Measurements from ENCODE around the gene NCKAP5. TPM values are rescaled to one million over a fixed set of nuclear protein-coding genes. Genes with fewer than 3 reads are reported as not detected.

The NCKAP5 gene
- total and polyA plus RNA-seq, 2 of the 13 experiments (the other 11 are each of a cell fraction or from before 2014, with no cell fraction given), result 0.01 TPM; not detected in 1

DNA sequence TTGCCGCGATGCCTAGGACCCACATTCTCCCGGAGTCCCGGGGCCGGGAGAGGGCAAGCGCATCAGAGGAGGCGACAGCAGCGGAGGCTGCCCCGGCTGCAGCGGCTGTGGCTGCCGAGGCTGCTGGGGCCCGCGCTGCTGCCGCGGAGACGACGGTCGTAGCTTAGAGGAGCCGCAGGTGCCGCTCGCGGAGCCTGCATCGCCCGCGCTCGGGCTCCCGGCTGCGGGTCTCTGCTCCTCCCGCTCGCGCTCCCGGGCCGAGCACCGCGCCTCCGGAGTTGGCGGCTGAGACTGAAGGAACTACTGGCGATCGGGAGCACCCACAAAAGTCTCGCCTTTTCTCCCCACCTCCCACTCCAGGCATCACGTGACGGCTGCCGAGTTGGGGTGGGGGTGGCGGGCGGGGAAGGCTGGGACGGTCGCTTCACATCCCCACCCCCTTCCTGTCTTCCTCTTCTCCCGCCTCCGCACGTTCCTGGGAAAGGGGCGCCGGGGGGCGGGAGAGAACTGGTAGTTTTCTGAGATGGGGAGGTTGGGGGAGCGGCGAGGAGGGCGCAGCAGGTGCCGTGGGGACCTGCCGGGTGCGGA lies 898.3 kb downstream of the NCKAP5 start, which contains the start of gene LYPD1:
LYPD1 (minus strand) TSS at position 298 of the 588 bp plus-strand sequence; CDS start at position 25, 273 bp downstream.
- intact Hi-C loops (cut with micrococcal nuclease; ENCODE audit: unreplicated experiment), result no loop called here
- in situ Hi-C loops (cut with HindIII; ENCODE audit: extremely low pct_ligation_motif_present, low pct_unique_long_range_greater_than_20kb), result loop anchor here (25.0 kb wide), 1 partner anchor 492 kb away; no protein-coding TSS in a partner anchor
- no peak within 1 kb of the TSS for H3K27ac ChIP-seq (ENCODE audit: extremely low read length, insufficient read depth, low read length)
- TF ChIP-seq EEA1 (CRISPR knock-in tag; IDR thresholded peaks at IDR 0.05; ENCODE audit: borderline replicate concordance) (no peak), ZFAT (CRISPR knock-in tag; conservative IDR thresholded peaks at IDR 0.05) (no peak), ZNF724P (CRISPR knock-in tag; IDR thresholded peaks at IDR 0.05; ENCODE audit: borderline replicate concordance) (no peak), ATAD3A (CRISPR knock-in tag; IDR thresholded peaks at IDR 0.05) (no peak), ZBTB7B (CRISPR knock-in tag; IDR thresholded peaks at IDR 0.05) (no peak), ZNF251 (CRISPR knock-in tag; IDR thresholded peaks at IDR 0.05) (no peak), GLI4 (CRISPR knock-in tag; IDR thresholded peaks at IDR 0.05; ENCODE audit: borderline replicate concordance) (no peak), ZNF232 (CRISPR knock-in tag; IDR thresholded peaks at IDR 0.05; ENCODE audit: borderline replicate concordance) (no peak), REXO4 (CRISPR knock-in tag; IDR thresholded peaks at IDR 0.05; ENCODE audit: borderline replicate concordance) (no peak), SRSF4 (IDR thresholded peaks at IDR 0.05; ENCODE audit: low read depth, low read length, poor library complexity, severe bottlenecking) (no peak), ZNF672 (CRISPR knock-in tag; IDR thresholded peaks at IDR 0.05) (no peak), ZNF550 (CRISPR knock-in tag; IDR thresholded peaks at IDR 0.05; ENCODE audit: borderline replicate concordance) (no peak), ZSCAN5A (CRISPR knock-in tag; IDR thresholded peaks at IDR 0.05; ENCODE audit: borderline replicate concordance) (no peak)
- TF ChIP-seq, protein P1, sequence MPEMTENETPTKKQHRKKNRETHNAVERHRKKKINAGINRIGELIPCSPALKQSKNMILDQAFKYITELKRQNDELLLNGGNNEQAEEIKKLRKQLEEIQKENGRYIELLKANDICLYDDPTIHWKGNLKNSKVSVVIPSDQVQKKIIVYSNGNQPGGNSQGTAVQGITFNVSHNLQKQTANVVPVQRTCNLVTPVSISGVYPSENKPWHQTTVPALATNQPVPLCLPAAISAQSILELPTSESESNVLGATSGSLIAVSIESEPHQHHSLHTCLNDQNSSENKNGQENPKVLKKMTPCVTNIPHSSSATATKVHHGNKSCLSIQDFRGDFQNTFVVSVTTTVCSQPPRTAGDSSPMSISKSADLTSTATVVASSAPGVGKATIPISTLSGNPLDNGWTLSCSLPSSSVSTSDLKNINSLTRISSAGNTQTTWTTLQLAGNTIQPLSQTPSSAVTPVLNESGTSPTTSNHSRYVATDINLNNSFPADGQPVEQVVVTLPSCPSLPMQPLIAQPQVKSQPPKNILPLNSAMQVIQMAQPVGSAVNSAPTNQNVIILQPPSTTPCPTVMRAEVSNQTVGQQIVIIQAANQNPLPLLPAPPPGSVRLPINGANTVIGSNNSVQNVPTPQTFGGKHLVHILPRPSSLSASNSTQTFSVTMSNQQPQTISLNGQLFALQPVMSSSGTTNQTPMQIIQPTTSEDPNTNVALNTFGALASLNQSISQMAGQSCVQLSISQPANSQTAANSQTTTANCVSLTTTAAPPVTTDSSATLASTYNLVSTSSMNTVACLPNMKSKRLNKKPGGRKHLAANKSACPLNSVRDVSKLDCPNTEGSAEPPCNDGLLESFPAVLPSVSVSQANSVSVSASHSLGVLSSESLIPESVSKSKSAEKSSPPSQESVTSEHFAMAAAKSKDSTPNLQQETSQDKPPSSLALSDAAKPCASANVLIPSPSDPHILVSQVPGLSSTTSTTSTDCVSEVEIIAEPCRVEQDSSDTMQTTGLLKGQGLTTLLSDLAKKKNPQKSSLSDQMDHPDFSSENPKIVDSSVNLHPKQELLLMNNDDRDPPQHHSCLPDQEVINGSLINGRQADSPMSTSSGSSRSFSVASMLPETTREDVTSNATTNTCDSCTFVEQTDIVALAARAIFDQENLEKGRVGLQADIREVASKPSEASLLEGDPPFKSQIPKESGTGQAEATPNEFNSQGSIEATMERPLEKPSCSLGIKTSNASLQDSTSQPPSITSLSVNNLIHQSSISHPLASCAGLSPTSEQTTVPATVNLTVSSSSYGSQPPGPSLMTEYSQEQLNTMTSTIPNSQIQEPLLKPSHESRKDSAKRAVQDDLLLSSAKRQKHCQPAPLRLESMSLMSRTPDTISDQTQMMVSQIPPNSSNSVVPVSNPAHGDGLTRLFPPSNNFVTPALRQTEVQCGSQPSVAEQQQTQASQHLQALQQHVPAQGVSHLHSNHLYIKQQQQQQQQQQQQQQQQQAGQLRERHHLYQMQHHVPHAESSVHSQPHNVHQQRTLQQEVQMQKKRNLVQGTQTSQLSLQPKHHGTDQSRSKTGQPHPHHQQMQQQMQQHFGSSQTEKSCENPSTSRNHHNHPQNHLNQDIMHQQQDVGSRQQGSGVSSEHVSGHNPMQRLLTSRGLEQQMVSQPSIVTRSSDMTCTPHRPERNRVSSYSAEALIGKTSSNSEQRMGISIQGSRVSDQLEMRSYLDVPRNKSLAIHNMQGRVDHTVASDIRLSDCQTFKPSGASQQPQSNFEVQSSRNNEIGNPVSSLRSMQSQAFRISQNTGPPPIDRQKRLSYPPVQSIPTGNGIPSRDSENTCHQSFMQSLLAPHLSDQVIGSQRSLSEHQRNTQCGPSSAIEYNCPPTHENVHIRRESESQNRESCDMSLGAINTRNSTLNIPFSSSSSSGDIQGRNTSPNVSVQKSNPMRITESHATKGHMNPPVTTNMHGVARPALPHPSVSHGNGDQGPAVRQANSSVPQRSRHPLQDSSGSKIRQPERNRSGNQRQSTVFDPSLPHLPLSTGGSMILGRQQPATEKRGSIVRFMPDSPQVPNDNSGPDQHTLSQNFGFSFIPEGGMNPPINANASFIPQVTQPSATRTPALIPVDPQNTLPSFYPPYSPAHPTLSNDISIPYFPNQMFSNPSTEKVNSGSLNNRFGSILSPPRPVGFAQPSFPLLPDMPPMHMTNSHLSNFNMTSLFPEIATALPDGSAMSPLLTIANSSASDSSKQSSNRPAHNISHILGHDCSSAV (CRISPR knock-in tag; IDR thresholded peaks at IDR 0.05; ENCODE audit: borderline replicate concordance), result no peak

More for the DNA sequence above, 898.3 kb downstream of the NCKAP5 start, which contains the start of gene LYPD1:
- no TSS peak for BruUV-seq (replicated peaks)
- no peaks in the 10 kb centered on the region for H3K79me2 ChIP-seq (ENCODE audit: insufficient read depth, low read length)
- ChIA-PET CTCF (ENCODE audit: low intra/inter-chr PET ratio, low total read pairs) (no interaction called here), POLR2A (no interaction called here)
- no peaks in the 10 kb centered on the region for H3K9me3 ChIP-seq (ENCODE audit: low read length)
- H2AFZ ChIP-seq (ENCODE audit: low read length), result no peak within 1 kb of the TSS
- H3K4me3 ChIP-seq (replicated peaks in 1 of 3; ENCODE audit: insufficient read depth in 1 of 3, low read depth in 2 of 3, low read length in 3 of 3), result no peak within 1 kb of the TSS
- no peak within 1 kb of the TSS for H3K9ac ChIP-seq (ENCODE audit: insufficient read depth, low read depth, low read length)
- no peaks in the 10 kb centered on the region for H4K20me1 ChIP-seq (ENCODE audit: insufficient read depth, low read length)
- no peaks in the 10 kb centered on the region for H3K4me1 ChIP-seq (ENCODE audit: insufficient read depth, low read length)
- 19% methylated on average over 31 of the region's 59 CpGs for WGBS (ENCODE audit: low lambda C conversion rate)
- no peak for DNase-seq (ENCODE audit: low spot score)
- FAIRE-seq, result no peak
- peaks cover 8 to 41% of the 10 kb centered on the region in 2 experiments; a peak in 4 of 5 replicates for H3K27me3 ChIP-seq (ENCODE audit: control insufficient read depth in 1 of 2, insufficient read depth in 2 of 2, low read length in 2 of 2)
- peak; percentile 72 for ATAC-seq
- no peak within 1 kb of the TSS for H3K4me2 ChIP-seq (ENCODE audit: low read depth, low read length)
- H3K36me3 ChIP-seq (replicated peaks in 1 of 2; ENCODE audit: control insufficient read depth in 1 of 2, insufficient read depth in 2 of 2, low read length in 2 of 2), result no peaks in the 10 kb centered on the region

All from HepG2 (cell line).